Tongue (tissue), 2 donors: ENCODE measurements around the gene SNTA1. TPM values are rescaled to one million over a fixed set of nuclear protein-coding genes. Genes with fewer than 3 reads are reported as not detected.
"Not testable (repeated sequence)": the region's sequence is repeated elsewhere in the genome, so short reads cannot be mapped to it uniquely, and the experiment has no call there.

Experiments used
- DNase-seq: peaks from one replicate; pipeline ENCODE4 v3.0.0-alpha.2; 2015
- total RNA-seq: library from RNA; depleted of rRNA; stranded (reverse); fragments of >200 nt; gene quantifications from one replicate; pipeline ENCODE4 v1.2.3, GENCODE V29; 2014

SNTA1 gene
- total RNA-seq, 1 donor from 2014 or later = 98.3 TPM

DNA sequence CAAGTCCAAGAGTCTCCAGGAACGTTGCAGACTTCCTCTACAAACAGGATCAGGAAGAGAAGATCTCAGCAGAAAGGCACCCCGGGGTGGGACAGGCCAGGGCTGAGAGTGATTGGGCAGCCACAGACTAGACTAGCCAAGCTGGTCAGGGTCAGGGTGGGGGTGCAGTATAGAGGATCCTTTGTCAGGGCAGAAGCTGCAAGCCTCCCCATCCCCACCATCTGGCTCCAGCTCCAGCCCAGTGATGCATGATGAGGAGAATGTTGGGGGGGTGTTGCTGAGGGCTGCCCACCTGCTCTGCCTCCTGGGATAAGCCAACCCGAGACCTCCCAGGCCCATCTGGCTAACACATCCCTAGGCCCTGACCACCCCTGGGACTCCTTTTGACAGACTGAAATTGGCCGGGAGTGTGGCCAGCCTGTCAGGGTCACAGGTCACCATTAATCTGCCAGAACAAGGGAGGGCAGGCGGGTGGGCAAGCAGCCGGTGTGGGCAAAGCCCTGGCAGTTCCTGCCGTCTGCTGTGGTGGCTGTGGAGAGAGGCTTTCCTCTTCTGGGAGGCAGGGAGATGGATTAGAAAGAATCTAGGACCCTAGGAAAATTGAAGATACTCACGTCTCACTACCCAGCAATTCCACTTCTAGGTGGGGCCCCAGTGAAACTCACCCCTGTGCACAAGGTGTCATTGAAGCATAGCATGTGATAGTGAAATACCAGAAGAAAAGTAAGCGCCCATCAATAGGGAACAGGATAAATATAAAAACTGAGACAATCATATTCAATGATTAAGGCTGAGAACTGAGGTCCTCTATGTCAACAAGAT is 22.1 kb upstream of the SNTA1 start:
- DNase-seq = peak; percentile 27

DNA sequence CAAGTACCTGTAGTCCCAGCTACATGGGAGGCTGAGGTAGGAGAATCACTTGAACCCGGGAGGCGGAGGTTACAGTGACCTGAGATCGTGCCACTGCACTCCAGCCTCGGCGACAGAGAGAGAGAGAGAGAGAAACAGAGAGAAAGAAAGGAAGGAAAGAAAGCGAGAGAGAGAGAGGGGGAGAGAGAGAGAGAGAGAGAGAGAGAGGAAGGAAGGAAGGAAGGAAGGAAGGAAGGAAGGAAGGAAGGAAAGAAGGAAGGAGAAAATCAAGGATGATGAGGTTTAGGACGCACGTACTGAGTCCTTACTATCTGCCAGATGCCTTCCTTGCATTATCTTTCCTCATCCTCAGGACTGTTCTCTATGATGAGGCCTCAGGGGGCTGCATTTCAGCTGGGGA is 21.2 kb upstream of the SNTA1 start:
- DNase-seq = not testable (repeated sequence)

DNA sequence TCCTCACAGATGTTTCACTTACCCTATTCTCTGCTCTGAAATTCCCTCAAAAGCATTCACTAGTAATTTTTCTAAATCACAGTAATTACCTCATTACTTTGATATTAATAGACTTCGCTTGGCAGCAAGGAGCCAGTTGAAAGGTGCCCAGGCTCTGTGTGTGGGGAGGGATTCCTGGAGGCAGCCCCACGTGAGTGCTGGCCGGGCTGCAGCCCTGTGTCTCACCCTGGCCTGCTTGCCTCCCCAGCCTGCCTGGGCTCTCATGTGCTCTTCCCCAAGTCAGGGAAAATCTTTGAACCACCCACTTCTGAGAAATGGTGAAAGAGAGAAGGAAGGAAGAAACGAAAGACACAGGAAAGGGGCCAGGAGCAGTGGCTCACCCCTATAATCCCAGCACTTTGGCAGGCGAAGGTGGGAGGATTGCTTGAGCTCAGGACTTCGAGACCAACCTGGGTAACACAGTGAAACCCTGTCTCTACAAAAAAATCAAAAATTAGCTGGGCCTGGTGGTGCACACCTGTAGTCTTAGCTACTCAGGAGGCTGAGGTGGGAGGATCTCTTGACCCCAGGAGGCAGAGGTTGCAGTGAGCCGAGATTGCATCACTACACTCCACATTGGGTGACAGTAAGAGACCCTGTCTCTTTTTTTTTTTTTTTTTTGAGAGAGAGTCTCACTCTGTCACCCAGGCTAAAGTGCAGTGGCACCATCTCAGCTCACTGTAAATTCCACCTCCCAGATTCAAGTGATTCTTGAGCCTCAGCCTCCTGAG is 20.0 kb upstream of the SNTA1 start:
- no peak for DNase-seq

DNA sequence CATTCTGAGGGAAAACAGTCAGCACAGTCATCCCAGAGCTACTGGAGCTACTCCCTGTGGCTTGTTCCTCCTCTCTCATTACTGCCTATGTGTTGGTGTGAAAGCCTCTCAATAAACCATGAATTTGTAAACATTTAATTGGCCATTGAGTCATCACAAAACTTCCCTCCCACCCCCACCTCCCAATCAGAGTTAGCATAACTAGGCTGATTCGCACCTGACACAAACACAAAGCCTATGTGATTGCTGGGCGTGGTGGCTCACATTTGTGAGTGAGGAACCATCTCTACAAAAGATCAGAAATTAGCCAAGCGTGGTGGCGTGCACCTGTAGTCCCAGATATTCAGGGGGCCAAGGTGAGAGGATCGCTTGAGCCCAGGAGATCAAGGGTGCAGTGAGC is 17.1 kb upstream of the SNTA1 start:
- no peak for DNase-seq

DNA sequence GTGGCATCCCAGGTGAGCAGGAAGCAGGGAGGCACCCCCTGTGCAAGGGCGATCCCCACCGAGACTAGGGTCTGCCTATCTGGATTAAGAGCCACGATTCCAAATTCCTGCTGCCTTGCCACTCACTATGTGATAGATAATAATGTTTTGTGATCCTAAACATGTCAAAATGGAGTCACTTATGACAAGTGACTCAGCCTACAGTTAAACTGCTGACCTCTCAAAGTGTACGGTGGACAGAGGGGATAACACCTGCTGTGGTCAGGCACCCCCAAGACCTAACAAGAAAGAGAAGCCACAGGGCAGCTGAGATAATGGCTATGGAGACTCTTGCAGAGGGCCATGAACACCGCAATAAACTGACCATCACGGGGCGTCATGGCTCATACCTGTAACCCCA is 16.0 kb upstream of the SNTA1 start:
- no peak for DNase-seq

DNA sequence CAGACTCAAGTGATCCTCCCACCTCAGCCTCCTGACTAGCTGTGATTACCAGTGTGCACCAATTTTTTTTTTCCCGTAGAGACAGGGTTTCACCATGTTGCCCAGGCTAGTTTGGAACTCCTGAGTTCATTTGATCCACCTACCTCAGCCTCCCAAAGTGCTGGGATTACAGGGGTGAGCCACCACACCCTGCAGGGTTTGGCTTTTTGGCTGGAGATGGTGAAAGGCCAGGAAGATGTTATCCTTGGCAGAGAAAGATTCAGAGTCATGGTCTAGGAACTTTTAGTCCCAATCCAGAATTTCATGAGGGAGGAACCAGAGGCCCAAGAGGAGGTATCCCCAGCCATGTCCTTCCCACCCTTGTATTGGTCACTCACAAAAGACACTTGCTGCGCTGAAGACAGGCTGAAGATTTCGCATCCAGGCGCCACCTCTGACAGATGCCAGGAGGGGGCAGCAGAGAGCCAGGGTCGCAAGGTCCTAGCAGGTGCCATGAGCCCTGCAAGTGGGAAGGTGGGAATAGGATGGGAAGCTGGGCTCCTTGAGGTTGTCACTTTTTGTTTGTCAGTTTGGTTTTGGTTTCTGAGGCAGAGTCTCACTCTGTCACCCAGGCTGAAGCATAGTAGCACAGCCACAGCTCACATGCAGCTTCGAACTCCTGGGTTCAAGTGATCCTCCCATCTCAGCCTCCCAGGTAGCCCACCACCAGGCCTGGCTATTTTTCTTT is 13.5 kb upstream of the SNTA1 start:
- peak; percentile 92 for DNase-seq

DNA sequence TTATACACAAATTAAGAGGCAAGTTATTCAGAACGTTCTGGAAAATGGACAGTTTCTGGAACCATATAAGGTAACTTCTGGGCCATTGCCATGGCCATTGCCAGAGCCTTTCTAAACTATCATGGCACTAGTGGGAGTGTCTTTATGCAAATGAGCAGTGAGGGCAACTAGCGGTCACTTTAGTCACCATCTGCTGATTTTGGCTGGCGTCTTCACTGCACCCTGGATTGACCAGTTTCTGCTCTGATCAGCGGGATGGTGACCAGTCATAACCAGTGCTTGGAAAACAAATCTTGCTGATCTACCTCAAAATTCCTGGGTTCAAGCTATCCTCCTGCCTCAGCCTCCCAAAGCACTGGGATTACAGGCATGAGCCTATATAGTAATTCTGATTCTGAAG is 7.3 kb upstream of the SNTA1 start:
- DNase-seq = no peak

DNA sequence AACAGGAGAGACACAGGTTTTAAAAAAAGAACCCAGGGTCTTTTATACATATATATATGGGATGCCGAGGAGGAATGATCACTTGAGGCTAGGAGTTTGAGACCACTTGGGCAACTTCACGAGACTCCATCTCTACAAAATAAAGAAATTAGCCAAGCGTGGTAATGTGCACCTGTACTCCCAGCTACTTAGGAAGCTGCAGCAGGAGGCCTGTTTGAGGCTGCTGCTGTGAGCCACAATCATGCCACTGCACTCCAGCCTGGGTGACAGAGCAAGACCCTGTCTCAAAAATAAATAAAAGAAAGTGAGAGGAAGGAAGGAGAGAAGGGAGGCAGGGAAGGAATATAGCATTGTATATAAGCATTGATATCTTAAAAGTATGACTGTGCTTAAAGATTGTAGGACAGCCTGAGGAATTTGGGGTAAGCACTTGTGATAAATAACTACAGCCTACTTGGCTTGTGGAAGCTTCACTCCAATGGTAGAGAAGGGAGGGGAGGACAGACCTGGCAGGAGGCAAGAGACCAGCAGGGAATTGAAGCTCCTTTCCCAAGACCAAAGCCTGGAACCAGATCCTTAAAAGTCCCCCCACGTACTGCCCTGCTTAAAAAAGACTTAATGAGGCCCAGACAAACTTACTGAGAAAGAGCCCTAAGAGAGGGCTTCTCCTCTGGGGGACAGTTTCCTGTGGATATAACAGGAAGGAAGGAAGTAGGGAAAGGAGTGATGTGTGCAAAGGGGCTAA is 2.5 kb upstream of the SNTA1 start:
- DNase-seq = no peak

DNA sequence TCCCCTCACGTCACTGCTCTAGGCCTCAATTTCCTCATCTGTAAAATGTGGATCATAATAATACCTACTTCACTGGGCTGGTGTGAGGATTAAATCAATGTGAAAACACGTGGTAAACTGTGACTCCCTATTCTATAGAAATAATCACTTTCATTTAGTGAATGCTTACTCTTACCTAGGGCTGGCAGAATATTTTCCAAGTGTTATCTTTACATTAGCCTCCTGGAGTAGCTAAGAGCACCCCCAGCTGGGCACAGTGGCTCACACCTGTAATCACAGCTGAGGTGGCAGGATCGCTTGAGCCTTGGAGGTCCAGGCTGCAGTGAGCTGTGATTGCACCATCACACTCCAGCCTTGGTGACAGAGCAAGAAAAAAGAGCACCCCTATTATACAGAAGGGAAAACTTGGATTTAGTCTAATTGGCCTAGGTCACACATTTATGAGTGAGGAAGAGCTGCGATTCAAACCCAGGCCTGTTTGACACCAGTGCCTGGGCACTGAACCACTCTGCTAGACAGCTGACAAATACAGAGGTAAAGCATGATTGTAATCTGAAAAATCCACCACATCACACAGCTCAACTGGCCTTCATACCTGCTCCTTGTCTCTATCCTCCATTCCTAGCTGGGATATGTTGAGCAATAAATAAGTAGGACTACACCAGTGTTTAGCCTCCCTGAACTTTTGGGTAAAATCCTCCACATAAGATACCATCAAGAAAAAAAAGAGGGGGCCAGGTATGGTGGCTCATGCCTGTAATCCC is 1.4 kb upstream of the SNTA1 start:
- no peak for DNase-seq

DNA sequence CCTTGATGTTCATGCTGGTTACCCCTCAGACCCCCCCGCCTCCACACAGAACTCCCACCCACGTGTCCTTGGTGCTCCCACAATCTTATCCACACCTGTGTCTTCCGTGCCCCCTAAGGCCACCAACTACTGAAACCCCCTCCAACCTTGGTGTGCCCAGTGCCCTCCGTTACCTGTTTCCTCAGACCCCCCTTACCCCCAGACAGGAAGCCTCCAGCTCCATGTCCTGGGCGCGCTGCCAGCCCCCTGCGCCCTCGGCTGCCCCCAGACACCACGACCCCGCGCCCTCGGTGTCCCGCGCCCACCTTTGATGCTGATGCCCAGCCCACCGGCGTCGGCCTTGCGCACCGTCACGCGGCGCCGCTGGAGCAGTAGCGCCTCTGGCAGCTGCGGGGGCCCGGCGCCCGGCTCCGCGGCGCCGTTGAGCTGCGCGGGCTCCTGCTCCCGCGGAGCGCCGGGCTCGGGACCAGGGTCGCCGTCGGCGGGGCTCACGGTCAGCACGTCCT is 504 bp downstream of the SNTA1 start:
- DNase-seq = no peak

DNA sequence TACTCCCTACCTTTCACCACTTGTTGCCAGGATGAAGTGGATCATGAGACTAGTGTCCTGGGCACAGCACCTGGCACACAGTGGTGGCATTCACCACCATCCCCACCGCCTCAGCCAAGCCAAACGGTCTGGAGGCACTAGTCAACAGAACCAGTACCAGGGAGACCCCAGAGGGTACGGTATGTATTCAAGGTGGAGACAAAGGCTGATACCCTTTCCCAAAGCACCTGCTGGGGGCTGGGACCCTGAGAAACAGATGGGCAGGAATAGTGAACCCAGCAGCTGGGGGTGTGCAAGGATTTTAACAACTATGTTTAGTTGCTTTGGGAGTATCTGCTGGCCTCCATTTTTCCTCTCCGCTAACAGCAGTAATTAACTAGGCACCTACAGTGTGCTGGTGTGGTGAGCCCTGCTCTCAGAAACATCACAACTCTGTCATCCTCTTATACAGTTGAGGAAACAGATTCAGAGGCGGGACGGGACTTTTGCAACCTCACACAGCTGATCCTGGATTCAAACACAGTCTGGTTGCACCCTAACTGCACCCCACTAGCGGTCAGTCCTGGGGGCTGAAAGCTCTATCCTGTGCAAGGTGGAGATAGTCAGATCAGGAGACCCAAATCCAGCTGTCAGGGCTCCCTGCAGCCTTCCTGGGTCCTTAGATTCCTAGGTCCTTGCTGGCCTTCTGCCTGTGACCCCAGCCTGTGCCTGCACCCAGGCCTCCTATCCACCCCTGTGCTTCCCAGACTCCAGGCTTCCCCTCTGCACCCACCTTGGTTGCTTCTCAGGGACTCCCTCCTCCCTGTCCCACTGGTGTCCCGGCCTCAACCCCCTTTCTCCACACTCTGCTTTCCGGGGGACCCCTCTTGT is 1.2 kb downstream of the SNTA1 start:
- no peak for DNase-seq

DNA sequence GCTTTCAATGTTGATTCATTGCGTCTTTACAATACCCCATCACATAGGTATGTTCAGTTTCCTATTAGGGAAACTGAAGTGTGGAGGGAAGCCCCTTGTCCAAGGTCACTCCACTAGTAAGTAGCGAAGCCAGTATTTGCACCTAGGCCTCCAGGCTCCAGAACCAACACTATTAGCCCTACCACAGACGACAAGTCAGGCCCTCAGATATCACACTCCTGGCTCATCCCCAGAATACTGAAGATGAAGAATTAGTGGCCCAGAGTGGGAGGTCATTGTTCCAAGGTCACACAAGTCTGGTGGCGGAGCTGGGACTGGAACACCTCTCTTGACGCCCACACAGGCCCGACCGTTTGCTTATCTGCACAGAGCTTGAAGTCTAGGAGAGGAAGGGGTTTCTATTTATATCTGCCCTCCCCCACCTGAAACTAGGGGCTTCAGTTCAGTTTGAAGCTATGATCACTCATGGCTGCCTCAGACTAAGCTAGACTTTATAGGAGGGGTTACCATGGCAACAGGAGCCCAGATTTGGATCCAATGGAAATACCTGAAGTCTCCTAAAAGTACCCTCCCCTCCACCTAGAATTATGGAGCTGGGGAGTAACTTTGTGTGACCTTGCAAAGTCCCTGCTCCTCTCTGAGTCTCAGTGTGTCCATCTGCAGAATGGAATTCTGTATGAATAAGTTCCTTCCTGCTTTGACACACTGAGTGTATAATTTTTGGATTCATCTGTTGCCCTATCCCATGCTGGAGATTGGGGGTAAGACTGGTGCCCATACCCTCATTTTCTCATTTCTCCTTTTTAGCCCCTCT is 2.2 kb downstream of the SNTA1 start:
- no peak for DNase-seq

DNA sequence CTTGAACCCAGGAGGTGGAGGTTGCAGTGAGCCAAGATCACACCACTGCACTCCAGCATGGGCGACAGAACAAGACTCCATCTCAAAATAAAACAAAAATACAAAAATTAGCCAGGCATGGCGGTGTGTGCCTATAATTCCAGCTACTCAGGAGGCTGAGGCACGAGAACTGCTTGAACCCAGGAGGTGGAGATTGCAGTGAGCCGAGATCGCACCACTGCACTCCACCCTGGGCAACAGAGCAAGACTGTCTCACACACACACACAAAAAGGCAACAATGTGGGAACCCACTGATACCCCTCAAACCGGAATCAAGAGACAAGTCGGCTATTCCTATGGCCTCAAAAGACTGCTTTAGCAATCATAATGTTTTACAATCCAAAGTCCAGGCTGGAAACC is 3.0 kb downstream of the SNTA1 start:
- not testable (repeated sequence) for DNase-seq

DNA sequence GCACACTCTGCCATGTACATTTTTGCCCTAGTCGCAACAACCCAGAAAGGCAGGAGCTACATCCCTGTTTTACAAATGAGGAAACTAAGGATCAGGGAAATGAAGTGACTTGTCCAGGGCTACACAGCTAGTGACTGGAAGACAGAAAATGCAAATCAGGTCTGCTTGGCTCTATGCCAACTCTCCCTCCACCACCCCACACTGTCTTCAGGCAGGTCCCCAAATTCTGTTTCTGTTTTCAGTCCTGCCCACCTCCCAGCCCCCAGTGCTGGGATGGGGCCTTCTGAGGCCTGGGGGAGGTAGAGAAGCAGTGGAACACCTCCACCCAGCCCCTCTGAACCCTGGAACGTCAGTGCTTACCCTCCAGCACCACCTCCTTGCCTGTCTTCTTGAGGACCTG is 5.1 kb downstream of the SNTA1 start:
- no peak for DNase-seq

DNA sequence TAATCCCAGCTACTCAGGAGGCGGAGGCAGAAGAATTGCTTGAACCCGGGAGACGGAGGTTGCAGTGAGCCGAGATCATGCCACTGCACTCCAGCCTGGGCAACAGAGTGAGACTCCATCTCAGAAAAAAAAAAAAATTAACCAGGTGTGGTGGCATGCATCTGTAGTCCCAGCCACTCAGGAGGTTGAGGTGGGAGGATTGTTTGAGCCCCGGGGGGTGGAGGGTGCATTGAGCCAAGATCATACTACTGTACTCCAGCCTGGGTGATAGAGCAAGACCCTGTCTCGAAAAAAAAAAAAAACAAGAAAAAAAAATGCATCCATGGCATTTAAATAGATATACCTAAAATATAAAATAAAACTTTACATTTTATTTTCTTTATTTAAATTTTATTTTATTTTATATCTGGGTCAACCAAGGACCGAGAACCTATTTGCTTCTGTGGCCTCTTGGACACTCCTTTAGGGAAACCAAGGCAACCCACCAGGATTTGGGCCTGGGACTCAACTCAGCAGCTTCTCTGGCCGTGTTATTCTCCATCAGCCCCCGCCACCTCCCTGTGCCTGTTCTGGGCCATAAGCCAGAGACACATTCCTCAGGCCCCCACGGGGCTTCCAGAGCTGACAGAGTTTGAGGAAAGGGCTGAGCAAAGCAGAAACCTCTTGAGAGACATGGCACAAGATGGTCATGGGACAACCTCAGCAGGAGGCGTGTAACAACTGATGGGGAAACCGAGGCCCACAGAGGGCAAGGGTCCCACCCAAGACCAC is 6.2 kb downstream of the SNTA1 start:
- DNase-seq = peak; percentile 78

DNA sequence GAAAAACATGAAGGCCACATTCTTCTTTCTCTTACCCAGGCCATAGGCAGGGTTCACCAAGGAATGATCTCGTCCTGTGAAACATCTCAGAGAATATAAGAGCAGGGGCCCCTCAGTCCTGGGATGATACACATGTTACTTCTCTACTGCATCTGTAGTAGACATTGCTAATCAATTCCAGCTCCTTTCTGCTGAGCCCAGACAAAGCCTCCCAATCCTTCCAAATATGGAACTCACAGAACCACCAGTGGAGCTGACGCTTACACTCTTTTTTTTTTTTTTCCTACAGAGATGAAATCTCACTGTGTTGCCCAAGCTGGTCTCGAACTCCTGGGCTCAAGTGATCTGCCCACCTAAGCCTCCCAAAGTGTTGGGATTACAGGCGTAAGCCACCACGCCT is 9.1 kb downstream of the SNTA1 start:
- DNase-seq = no peak

DNA sequence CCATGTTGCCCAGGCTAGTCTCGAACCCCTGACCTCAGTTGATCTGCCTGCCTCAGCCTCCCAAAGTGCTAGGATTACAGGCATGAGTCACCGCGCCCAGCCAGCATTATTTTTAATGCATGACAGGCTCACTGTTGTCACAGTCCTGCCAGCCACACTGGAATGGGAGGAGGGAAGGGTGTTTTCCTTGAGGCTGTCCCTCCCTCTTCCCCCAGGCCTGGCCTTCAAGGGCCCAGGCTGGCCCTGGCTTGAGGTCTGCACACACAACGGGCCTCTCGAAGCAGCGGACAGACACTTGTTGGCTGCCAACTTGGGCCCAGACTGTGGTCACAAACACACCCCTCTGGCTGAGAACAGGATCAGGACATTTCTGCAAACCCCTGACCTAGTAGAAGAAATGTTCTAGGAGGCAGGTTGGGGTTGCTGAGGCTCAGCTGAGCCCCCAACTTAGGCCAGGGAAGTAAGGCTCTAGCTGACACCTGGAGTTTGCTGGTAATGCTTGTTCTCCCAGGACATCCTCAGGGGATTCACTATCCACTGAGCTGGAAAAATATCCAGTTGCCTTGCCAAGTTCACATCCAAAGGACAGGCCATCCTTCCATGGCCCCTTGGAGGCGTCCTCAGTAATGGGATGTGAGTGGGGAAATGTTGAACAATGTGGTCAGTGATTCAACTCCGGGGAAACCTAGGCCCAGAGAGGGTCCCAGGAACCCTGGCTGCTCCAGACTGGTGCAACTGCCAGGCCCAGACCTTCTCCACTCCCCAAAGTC is 9.9 kb downstream of the SNTA1 start:
- DNase-seq = peak; percentile 54
